OCI-M1 (cell line): Measurements from ENCODE around the gene ADD2.
"Not testable (repeated sequence)": the region's sequence is repeated elsewhere in the genome, so short reads cannot be mapped to it uniquely, and the experiment has no call there.

Experiments
- DNase-seq: peaks from one replicate; lab custom pipeline; 2025; lab: John Stamatoyannopoulos, UW

The ADD2 gene

GRCh38 chr2:70632966-70633365 lies 135.0 kb downstream of the ADD2 start:
- DNase-seq, result no peak

DNA sequence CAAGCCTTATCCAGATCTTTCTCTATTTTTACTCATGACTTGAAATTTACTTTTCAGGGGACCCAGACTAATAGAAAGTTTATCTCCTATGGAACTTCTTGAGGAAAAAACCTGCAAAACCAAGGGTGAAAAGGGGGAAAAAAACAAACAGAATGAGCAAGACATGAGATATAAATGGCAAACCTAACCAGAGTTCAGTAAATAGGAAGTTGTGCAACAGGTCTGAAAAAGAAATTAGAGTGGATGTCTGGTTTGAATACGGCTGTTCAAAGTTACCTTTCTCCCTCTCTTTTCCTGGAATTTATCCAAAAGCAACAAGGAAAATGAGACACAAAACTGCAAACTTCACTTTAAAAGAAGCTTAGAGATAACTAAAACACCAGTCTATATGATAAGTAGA lies 135.6 kb downstream of the ADD2 start:
- DNase-seq, result no peak

- no peak for DNase-seq
These were observed 137.2 kb downstream of the ADD2 start for GRCh38 chr2:70630761-70631160.

GRCh38 chr2:70627211-70627898 lies 140.6 kb downstream of the ADD2 start:
- no peak for DNase-seq

DNA sequence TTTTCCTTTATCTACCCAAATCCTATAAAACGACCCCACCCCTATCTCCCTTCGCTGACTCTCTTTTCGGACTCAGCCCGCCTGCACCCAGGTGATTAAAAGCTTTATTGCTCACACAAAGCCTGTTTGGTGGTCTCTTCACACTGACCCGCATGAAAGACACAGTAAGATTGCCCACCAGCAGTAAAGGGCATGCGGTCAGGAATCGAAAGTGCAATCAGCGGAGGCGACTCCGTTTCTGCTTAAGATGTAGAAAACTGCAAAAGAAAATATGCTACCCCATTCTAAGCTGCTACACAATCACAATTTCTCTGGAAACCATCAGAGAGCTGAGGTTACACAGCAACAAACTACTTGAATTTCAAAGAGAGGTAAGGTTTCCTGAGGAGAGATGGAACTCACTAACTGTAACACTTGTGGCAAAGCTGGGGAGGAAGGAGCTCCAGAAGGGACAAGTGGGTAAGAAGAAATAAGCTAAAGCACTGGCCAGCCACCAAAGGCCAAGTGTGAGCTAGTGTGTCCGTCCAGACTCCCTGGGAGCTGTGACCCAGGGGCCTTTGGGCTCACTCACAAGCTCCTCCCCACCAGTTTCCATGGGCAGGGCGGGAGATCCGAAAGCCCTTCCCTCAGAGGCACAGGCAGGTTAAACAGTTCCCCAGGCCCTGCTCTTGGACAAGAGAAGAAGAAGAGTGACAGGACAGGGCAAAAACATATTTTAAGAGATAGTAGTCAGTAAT lies 141.6 kb downstream of the ADD2 start:
- no peak for DNase-seq

DNA sequence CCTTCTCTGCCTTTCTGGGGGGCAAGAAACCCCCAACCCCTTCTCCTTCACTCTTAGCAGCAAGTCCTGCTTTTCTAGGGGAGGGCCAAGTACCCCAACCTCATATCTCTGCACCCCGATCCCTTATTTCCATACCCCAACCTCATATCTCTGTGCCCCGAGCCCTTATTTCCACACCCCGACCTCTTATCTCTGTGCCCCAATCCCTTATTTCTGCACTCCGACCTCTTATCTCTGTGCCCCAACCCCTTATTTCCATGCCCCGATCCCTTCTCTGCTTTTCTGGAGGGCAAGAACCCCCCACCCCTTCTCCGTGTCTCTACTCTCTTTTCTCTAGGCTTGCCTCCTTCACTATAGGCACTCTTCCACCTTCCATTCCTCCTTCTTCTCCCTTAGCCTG lies 146.5 kb downstream of the ADD2 start:
- not testable (repeated sequence) for DNase-seq

DNA sequence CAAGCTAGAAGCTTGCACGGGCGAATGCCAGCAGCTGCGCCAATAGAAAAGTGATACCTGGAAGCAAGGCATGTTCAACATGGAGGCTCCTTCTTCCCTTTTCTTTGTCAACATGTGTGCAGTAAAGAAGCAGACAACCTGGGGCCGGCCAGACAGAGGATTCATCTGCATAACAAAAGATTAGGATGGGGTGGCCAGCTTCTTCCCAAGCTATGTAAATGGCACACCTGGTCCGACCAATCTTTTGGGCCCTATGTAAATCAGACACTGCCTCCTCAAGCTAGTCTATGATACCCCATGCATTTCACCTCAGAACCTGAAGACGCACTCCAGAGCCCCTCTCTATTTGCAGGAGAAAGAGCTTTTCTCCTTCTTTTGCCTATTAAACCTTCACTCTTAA lies 148.0 kb downstream of the ADD2 start:
- DNase-seq, result no peak

- no peak for DNase-seq
These were observed 148.8 kb downstream of the ADD2 start for GRCh38 chr2:70619167-70619566.

DNA sequence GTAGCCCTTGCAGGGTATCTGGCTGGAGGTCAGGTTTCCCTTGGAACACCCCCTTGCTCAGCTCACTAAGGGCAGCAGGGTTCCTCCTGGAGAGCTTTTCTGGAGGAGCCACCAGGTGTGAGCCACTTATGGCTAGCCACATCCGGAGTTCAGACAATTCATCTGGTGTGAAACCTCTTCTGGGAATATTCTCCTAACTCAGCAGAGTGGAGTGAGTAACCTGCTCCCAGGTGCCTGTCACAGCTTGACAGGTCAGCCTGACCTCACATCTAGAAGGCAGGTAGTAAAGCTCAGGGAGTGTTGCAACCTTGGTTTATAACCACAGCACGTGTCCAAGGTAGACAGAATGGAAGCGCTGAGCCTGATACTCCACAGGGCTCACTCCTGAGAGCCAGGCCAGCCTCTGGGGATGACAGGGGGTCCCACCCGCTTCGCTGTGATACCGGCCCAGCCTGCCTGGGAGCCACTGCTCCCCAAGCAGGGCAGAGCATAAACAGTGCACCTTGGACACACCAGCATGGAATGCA lies 151.8 kb downstream of the ADD2 start:
- no peak for DNase-seq

DNA sequence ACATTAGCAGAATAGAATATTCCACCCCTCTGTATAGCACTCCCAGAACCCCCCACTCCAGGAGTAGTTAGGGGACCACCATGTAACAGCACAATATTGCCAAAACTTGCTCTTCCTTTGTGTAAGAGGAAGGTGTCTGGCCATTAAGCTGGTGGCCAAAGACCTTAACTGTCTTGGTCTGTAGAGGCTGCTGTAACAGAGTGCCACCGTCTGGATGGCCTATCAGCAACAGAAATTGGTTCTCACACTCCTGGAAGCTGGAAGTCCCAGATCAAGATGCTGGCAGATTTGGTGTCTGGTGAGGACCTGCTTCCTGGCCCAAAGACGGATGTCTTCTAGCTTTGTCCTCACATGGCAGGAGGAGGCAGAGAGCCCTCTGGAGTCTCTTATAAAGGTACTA lies 152.8 kb downstream of the ADD2 start:
- no peak for DNase-seq

- DNase-seq, result no peak
These were observed 154.5 kb downstream of the ADD2 start for GRCh38 chr2:70613521-70613920.

- DNase-seq, result no peak
These were observed 155.4 kb downstream of the ADD2 start for GRCh38 chr2:70612574-70612973.

- no peak for DNase-seq
These were observed 159.6 kb downstream of the ADD2 start for GRCh38 chr2:70608373-70608772.

GRCh38 chr2:70607121-70607561 lies 160.9 kb downstream of the ADD2 start:
- no peak for DNase-seq
